Posterior cingulate gyrus (tissue), 11 donors: ENCODE data around the gene ADAMTS17.
"Not testable (repeated sequence)": the region's sequence is repeated elsewhere in the genome, so short reads cannot be mapped to it uniquely, and the experiment has no call there.

Experiments
- DNase-seq, 10 donors: peaks; one replicate each; pipeline versions ENCODE4 v3.0.0 to v3.0.0-alpha.2; 2020 to 2021; ENCODE audit warnings: mixed read lengths in 3 of 10
- intact Hi-C: fragments of 100-400 bp; cut with DNase I; formaldehyde crosslinking; loops from one replicate; pipeline ENCODE4 v1.15.1; 2023

Gene ADAMTS17

DNA sequence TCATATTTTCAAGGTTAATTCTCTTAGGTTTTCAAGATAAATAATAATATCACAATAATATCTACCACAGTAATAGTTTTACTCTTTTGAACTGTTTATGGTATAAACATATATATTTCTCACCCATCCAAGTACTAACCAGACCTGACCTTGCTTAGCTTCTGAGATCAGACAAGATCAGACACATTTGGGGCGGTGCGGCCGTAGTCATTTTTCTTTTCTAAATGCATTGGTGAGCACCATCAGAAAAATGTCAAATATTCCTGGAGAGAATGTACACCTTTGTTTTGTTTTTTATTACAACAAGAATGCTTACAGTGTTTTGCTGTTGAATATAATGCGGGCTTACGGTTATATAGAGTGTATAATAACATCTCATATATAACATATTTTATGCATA, 267.8 kb downstream of the ADAMTS17 start:
- intact Hi-C loops, result no loop called here

DNA sequence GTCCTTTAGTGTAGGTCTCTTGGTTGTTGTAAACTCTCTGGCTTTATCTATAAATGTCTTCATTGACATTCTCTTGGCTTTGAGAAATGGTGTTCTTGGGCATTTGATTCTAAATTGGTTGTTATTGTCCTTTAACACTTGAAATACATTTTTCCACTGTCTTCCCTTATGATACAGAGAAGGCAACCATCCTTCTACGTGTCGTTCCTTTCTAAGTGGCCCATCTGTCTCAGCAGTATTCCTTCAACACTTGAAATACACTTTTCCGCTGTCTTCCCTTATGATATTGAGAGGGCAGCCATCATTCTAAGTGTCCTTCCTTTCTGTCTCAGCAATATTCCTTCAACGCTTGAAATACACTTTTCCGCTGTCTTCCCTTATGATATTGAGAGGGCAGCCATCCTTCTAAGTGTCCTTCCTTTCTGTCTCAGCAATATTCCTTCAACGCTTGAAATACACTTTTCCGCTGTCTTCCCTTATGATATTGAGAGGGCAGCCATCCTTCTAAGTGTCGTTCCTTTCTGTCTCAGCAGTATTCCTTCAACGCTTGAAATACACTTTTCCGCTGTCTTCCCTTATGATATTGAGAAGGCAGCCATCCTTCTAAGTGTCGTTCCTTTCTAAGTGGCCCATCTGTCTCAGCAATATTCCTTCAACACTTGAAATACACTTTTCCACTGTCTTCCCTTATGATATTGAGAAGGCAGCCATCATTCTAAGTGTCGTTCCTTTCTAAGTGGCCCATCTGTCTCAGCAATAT, 275.1 kb downstream of the ADAMTS17 start:
- intact Hi-C loops, result not testable (repeated sequence)

More for the DNA sequence above, 267.8 kb downstream of the ADAMTS17 start:
- no peak for DNase-seq

DNA sequence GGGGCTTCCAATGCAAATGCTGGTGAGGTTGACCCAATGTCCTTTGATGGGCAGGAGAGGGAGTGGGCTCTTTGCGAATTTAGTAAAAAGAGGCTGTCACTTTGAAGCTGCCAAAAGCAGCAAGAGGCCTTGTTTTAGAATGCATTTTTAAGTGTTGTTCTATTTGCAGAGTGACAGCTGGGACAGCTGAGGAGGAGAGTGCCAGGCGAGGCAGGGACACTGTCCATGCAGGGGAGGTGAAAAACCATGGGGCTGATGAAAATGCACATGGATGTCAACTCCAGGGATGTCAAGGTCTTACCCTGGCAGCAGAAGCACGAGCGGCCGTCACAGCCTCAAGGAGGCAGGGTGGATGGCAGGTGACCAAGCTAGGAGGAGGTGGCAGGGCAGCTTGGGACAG, 279.8 kb downstream of the ADAMTS17 start:
- DNase-seq, result peak in 1 of 10 donors; percentile 84
- intact Hi-C loops, result no loop called here

More for the DNA sequence above, 275.1 kb downstream of the ADAMTS17 start:
- not testable (repeated sequence) for DNase-seq

DNA sequence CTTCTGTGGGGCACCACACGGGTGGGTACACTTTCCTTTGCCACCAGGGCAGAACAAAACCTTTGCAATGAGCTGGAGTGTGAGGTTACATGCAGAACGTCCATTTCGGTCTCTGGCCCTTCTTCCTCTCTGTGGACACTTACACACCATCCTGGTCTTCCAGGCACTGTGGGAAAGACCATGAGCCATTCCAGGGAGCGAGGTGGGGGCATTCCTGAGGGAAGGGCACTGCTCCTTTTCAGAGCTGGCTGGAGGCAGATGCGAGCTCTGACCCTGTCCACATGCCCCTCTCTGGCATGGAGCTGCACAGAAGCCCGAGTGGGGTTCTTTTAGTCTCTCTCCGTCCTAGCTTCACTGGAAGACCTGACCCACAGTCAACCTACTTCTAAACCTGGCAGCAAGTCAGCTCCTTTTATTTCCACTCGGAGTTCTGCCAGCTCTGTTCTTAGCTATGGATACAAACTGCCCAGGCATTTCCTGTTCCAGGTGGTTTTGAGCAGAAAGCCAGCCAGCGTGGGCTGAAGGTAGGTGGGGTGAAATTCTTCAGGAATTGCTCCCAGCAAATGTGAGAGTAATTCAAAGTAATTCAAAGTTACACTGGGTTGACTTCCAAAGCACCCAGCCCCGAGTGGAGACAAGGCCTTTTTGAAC, 281.4 kb downstream of the ADAMTS17 start:
- DNase-seq, result no peak
- intact Hi-C loops, result no loop called here

DNA sequence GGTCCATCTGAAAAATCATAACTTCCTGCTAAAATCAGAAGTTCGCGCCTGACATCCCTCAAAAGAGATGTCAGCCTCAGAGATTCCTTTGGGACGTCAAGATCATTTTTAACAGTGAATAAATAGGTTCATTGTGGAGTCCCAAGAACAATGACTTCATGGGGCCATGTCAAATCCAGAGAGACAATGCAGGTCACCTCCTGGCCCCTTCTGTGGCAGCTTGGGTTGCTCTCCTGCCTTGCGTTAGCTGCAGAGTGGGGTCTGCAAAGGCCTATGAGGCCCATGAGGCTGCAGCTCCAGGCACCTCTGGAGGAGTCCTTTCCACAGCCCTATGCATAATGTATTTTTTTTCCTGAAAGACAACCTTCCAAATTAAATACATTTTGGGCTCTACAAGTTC, 282.3 kb downstream of the ADAMTS17 start:
- intact Hi-C loops, result no loop called here
- no peak for DNase-seq

DNA sequence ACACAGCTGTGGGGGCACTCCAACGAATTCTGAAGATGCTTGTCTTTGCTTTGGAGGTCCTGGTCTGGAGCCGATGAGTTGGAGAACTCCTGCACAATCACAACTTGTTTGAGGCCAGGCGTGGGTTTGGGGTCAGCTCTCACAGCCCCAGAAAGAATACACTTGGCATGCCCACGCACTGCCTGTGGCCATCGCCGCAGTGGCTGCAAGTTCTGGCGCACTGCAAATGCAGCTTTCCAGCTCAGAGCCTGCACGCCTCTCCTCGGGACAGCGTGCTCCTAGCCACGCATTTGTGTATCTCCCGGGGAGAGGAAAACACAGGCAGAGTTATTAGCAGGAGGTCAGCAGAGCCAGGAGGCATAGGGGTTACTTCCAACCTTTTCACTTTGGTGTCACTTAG, 282.7 kb downstream of the ADAMTS17 start:
- DNase-seq, result no peak
- intact Hi-C loops, result no loop called here

DNA sequence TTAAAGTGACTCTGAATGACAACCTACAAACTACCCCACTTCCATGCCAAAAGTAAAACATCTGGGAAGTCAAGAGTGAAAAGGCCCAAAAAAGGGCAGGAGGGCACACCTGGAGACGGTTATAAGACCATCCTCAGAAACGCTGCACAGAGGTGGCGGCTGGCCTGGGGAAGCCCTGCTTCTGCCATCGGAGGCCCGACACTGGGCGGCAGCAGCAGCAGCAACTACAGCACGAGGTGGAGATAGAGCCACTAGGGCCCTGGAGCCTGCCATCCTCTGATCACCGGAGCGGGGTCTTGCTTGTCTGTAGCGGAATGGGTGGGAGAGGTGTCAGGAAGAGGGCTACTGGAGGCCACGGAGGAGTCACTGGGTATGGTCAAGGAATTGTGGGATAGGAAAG, 283.3 kb downstream of the ADAMTS17 start:
- no peak for DNase-seq
- intact Hi-C loops, result no loop called here

DNA sequence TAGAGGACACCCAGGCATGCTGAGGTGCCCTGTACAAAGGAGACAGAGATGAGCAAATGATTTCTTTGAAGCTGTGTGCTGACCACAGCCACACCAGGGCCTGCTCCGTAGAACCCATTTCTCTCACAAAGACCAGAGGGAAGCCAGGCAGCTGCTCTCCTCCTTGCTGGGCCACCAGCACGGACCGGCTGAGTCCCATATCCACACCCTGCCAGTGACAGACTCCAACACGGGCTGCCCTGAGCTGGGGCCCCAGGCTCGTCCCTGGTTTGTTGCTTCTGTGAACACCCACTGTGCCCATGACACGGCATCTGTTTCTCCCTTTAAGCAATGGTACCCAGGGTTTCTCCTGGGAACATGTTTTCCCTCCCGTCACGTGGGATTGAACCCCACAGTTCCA, 284.5 kb downstream of the ADAMTS17 start:
- DNase-seq, result no peak
- intact Hi-C loops, result no loop called here

DNA sequence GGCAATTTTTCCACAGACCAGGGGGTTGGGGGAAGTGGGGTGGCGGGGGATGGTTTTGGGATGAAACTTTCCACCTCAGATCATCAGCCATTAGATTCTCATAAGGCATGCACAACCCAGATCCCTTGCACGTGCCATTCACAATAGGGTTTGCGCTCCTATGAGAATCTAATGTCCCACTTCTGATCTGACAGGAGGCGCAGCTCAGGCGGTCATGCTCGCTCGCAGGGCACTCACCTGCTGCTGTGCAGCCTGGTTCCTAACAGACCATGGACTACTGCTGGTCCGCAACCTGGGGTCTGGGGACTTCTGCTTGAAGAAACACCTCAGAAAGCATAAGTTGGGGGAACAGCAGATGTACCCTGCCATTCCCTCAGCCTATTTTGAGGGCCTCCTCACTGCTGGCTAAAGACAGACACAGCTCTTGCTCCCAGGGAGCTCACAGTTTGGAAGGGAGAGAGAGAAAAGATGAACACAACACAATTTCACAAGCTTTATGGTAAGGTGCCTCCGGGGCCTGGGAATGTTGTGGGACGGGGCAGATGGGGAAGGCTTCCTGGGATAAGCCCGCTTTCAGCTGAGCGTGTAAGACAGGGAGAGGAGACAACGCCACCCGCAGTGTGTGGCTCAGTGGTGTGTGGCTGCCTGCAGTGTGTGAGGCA, 285.2 kb downstream of the ADAMTS17 start:
- intact Hi-C loops, result no loop called here
- DNase-seq, result no peak

DNA sequence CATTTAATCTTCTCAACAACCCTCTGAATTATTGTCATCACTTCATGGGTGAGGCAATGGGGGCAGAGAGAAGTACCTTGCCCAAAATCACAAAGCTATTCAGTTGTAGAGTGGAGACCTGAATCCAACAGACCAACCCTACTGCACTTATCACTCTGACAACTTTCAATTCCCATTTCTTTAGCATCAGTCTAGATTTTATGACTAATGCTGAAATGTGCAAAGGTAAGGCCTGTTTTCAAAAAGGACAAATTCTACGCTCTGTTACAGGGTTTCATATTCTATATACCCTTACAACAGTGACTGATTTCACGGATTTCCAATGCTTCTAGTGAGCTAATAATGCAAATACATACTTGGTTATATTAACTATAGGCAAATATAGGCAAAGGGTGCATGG, 286.0 kb downstream of the ADAMTS17 start:
- no peak for DNase-seq

DNA sequence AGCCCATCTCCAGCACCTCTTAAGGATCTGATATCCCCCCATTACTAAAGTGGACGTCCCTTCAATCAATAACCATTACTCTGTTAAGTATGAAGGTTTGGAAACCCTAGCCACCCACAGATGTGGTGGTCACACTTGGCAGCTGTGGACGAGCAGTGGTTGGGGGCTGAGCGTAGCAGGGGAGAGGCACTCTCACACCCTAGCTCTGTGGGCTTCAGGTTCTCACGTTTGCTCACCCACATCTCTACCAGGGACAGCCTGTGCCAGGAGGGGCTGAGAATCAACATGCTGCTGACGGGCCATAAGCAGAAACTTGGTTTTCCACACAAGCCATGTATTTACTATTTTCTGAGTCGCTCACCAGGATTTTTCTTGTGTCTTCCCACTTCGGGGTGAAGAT, 287.2 kb downstream of the ADAMTS17 start:
- intact Hi-C loops, result no loop called here

More for the DNA sequence above, 286.0 kb downstream of the ADAMTS17 start:
- intact Hi-C loops, result no loop called here

DNA sequence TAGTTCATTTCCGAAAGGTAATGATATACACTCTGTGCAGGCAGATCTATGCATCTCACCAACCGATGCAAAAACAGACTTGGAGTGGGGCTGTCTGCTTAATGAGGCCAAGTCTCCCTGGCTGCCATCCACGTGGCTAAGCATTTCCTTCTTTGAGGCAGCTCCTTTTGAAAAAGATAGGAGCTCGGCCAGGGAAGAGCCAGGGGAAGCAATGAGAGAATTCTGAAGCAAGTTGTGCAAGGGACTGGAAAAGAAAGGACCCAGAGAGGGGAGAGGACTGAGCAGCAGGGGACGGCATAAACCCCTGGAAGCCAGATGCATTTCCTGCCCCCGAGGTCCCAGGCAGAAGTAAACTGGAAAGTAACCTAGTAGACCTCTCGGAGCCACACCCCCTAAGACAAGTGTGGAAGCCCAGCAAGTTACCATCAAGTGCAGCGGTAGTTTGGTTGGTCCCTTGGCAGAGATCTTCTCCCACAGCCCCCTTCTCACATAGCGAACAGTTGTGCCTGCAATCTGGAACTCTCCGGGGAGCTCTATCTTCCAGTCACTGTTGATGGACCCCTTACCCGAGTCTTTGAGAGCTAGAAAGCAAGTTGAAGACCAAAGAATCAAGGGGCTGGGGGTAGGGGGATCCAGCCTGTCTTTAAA, 288.2 kb downstream of the ADAMTS17 start:
- no peak for DNase-seq
- intact Hi-C loops, result no loop called here

More for the DNA sequence above, 287.2 kb downstream of the ADAMTS17 start:
- DNase-seq, result no peak

DNA sequence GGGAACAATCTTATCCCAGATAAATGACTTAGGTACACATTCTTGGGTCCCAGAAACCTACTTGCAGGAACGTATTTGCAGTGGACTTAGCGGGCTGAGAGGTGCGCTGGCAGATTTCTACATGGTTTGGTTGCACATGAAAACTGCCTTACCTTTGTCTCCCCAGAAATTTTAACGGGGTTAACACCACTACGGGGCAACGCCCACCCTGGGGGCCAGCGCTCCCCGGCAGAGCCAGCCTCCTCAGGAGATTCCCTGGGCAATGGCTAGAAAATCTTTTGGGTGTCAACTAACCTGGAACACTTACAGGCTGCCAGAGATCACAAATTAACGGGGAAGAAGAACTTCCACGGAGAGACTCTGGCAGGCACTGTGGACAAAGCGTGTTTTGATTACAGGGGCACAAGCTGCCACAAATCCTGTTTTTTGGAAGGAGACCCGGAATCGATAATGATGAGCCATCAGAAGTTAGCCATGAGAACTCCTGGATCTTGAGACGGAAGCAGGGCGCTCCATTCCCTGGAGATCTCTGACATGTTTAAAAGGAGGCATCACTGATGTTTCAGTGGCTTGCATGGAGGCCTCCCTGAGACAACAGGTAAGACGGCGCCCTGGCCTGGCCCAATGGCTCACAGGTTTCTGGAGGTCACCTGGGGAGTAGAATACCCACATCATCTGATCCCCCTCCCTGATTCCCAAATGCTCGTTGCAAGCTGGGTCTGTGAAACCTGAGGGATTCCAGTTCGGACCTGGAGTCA, 288.9 kb downstream of the ADAMTS17 start:
- DNase-seq, result no peak
- intact Hi-C loops, result no loop called here

DNA sequence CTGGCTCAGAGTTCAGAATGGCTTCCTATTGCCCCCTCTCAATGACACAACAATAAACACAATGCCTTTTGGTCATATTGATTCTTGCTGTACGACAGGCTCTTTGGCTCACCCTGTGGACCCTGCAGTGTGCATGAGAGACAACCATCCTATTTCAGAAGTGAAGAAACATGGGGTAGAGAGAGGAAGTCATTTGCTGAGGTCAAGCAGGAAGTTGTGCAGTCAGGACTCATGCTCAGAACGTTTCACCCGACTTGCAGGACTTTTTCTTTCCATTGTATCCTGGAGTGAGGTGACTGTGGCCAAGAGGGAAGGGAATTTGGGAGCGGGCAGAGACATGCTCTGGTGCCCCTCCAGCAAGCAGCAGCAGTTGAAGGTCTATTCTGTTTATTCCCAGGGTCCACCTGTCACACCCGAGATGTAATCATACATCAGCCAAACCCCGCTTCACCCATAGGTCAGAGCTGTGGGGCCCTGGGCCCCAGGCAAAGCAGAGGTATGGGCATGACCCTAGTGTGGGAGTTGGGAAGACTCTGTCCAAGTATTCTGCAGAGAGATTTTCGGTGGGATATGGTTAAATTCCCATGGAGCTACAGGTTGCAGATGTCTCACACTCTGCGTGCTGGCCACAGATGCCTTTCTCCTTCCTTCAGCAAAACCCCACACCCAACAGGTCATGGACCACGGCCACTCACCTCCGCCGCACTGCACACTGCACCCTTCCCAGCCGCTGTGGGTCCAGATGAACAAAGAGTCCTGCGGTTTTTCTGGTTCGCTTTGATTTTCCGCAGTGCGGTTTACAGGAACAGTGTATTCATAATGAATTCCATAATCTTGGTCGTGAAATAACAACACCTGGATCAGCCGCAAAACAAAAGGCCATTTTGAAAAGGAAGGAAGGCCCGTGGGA, 290.6 kb downstream of the ADAMTS17 start:
- no peak for DNase-seq
- intact Hi-C loops, result no loop called here

DNA sequence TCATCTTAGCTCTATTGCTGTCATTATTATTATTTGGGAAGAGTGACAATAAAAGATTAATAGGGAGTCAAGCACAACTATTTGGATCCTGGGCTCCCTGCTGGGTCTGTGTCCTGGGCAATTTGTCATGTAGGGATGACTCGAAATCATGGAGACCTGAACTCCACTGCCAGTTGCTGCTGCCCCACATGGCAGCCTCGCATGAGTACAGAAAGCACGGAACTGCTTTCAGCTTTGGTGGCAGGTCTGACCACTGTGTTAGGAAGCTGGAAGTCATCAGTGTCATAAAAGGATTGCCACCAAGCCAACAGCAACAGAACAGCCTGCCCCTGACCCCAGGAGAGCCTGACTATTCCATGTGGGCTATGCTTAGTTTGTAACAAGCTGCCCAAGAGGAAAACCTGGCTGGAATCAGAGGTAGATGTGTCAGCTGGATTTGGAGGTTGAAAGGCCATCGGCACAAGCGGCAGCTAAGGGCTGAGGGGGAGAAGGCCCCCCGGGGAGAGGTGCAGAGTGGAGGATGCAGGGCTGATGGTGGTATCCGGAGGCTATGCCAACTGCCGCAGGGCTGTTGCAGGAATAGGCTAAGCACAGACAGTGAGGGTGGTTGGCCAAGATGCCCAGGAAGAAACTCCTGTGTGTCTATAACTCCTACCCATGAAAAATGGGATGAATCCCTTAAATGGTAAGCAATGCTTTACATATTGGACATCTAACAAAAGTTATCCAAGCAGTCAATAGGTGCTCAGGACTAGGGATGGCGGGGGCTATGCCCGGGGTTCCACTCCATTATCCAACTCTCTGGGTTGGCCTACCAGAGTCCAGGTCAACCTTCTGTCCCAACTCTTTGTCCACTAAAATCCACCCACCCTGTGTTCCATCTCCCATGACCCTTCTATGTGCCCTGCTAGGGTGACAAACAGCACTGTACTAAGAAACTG, 291.6 kb downstream of the ADAMTS17 start:
- intact Hi-C loops, result no loop called here
- peak in 1 of 10 donors; percentile 57 for DNase-seq

DNA sequence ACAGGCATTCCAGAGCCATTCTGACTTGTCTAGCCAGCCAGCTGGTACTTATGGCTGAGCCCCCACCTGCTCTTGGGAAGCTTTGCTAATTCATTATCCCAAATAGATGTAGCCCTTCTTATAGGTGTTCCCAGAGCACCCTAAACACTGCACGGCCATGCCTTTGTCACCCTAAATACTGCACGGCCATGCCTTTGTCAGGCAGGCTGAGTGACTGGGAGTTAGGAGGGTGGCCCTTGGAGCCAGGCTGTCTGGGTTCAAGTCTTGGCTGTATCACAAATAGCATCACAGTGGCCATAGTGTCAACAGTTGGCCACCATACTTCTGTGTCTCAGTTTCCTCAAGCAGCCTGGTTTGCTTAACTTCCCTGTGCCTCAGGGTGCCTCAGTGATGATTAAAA, 292.3 kb downstream of the ADAMTS17 start:
- peak in 1 of 10 donors; percentile 15 for DNase-seq
- intact Hi-C loops, result no loop called here

DNA sequence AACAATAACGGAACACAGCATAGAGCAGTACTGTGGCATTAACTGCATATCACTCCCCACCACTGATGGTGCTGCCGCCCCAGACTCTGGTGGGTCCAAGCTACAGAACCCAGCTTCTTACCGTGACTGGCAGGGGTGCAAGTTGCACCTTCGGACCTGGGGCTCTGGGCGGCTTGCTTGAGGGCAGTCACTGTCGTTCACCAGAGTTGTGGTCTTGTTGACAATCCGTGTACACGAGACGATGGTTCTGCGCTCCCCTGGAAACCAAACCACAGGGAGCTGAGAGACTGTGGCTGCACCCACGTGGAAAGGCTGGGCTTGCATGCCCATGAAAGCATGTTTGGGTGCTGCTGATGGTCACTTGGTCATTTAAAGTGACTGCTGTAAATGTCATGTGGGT, 293.0 kb downstream of the ADAMTS17 start:
- intact Hi-C loops, result no loop called here
- peak in 1 of 10 donors; percentile 69 for DNase-seq

DNA sequence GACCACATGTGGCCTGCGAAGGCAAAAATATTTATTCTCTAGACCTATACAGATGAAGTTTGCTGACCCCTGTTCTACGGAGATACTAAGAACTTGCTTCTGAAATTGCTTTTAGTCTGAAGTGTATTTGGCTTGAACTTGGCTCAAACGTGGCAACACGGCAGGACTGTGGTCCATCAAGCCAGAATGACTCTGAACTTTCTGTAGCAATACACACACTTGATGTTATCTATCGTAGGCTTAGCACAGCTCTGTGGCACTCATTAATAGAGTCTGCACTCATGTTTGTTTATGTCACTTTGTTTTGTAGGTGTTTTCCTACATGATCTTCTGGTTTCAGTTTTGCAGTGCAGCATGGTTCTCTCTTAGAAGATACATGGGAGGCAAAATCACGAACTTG, 298.1 kb downstream of the ADAMTS17 start:
- intact Hi-C loops, result no loop called here
- no peak for DNase-seq
